Gastrocnemius medialis (tissue), 4 donors: ENCODE data around the gene PAM16. TPM values are rescaled to one million over a fixed set of nuclear protein-coding genes. Genes with fewer than 3 reads are reported as not detected.

Experiments
- ATAC-seq, 2 donors: fragments of 150-250 bp; one replicate each; pipeline ENCODE4 v1.9.1; 2016
- DNase-seq, 2 donors: peaks; one replicate each; pipeline ENCODE4 v3.0.0-alpha.2; 2019
- H3K27ac ChIP-seq, 4 donors: fragments of 200-600 bp; sonication (generic); 1 replicate in 1 of 4; 2 replicates in 3 of 4; pipeline ENCODE4 v1.5.1; 2016 to 2018; ENCODE audit warnings: mild to moderate bottlenecking in 2 of 4, moderate library complexity in 1 of 4
- H3K27me3 ChIP-seq, 3 donors: fragments of 200-600 bp; sonication (generic) in 2 of 3; 1 replicate in 1 of 3; 2 replicates in 2 of 3; pipeline versions ENCODE4 v1.5.1 to v1.6.0; 2016 to 2019; ENCODE audit warnings: mild to moderate bottlenecking in 1 of 3, moderate library complexity in 1 of 3
- H3K36me3 ChIP-seq, 2 donors: fragments of 200-600 bp; sonication (generic) in 1 of 2; one replicate each; pipeline ENCODE4 v1.5.1; 2017 to 2018
- H3K4me1 ChIP-seq, 2 donors: fragments of 200-600 bp; sonication (generic) in 1 of 2; one replicate each; pipeline ENCODE4 v1.5.1; 2016 to 2017; ENCODE audit warnings: mild to moderate bottlenecking in 2 of 2
- H3K4me3 ChIP-seq, 4 donors: fragments of 200-600 bp; sonication (generic) in 3 of 4; 1 replicate in 1 of 4; 2 replicates in 3 of 4; pipeline ENCODE4 v1.5.1; 2016 to 2019; ENCODE audit warnings: mild to moderate bottlenecking in 2 of 4
- H3K9me3 ChIP-seq, 3 donors: fragments of 200-600 bp; sonication (generic) in 2 of 3; 1 replicate in 1 of 3; 2 replicates in 2 of 3; pipeline ENCODE4 v1.5.1; 2016 to 2019
- CTCF ChIP-seq, 5 experiments: fragments of 450-650 bp in 3 of 5; fragments of 200-600 bp in 2 of 5; sonication (generic) in 2 of 5; IDR thresholded peaks in 4 of 5; conservative IDR thresholded peaks in 1 of 5; 1 replicate in 4 of 5; 2 replicates in 1 of 5; pipeline ENCODE4 v1.5.1; 2016 to 2019; ENCODE audit warnings: antibody characterized with exemption in 5 of 5, mild to moderate bottlenecking in 3 of 5, moderate library complexity in 3 of 5
- POLR2A ChIP-seq, 2 donors: fragments of 450-650 bp; IDR thresholded peaks; one replicate each; pipeline ENCODE4 v1.6.1; 2017; ENCODE audit warnings: antibody characterized with exemption in 2 of 2, mild to moderate bottlenecking in 2 of 2, moderate library complexity in 2 of 2
- in situ Hi-C, 4 donors: fragments of 200-750 bp; cut with MboI; loops; one replicate each; pipeline versions ENCODE4 v1.15.0 to v1.8.0; 2017; ENCODE audit warnings: low sequenced_read_pairs in 4 of 4
- intact Hi-C: fragments of 100-400 bp; cut with DNase I; formaldehyde crosslinking; loops from one replicate; pipeline ENCODE4 v1.15.1; 2023; ENCODE audit warnings: low total_unique reads
- total RNA-seq, 4 donors: library from RNA; depleted of rRNA; stranded (reverse); fragments of >200 nt; gene quantifications; one replicate each; pipeline versions ENCODE4 v1.1.0 to v1.2.3, GENCODE V29; 2016

PAM16 gene
- total RNA-seq, 4 donors from 2014 or later = 112 to 174 (median 132) TPM

- no peaks in the 10 kb centered on the region for H3K27me3 ChIP-seq
- intact Hi-C loops = no loop called here
- H3K4me1 ChIP-seq = peaks cover 36 to 44% of the 10 kb centered on the region in 2 donors
These were observed 22.3 kb upstream of the PAM16 start for GRCh38 chr16:4373356-4373908.

GRCh38 chr16:4372578-4373355 lies 21.6 kb upstream of the PAM16 start:
- H3K4me1 ChIP-seq = peaks cover 30 to 39% of the 10 kb centered on the region in 2 donors
- in situ Hi-C loops (no loop called here), intact Hi-C loops (no loop called here)
- no peak for ATAC-seq
- H3K27ac ChIP-seq = peak overlapping the region; percentile 73 to 84 (median 82)
- no peak for TF ChIP-seq CTCF (IDR thresholded peaks at IDR 0.05 in 4 of 5, conservative IDR thresholded peaks at IDR 0.05 in 1 of 5)
- no peak for TF ChIP-seq POLR2A (IDR thresholded peaks at IDR 0.05)
- no peaks in the 10 kb centered on the region for H3K27me3 ChIP-seq
- no peaks in the 10 kb centered on the region for H3K36me3 ChIP-seq
- H3K4me3 ChIP-seq = peak overlapping the region; percentile 39 to 65 (median 55)
- no peaks in the 10 kb centered on the region for H3K9me3 ChIP-seq
- no peak for DNase-seq

More at GRCh38 chr16:4373356-4373908, 22.3 kb upstream of the PAM16 start:
- H3K36me3 ChIP-seq = no peaks in the 10 kb centered on the region
- in situ Hi-C loops = no loop called here
- peak overlapping the region; percentile 73 to 84 (median 82) for H3K27ac ChIP-seq
- DNase-seq = no peak
- no peaks in the 10 kb centered on the region for H3K9me3 ChIP-seq
- H3K4me3 ChIP-seq = peak overlapping the region; percentile 39 to 65 (median 55)
- ATAC-seq = no peak
- TF ChIP-seq POLR2A (IDR thresholded peaks at IDR 0.05) = no peak
- TF ChIP-seq CTCF (IDR thresholded peaks at IDR 0.05 in 4 of 5, conservative IDR thresholded peaks at IDR 0.05 in 1 of 5) = no peak

GRCh38 chr16:4372001-4372577 lies 21.0 kb upstream of the PAM16 start:
- Histone ChIP-seq H3K36me3 (no peaks in the 10 kb centered on the region), H3K9me3 (no peaks in the 10 kb centered on the region), H3K27me3 (no peaks in the 10 kb centered on the region), H3K4me1 (peaks cover 25 to 32% of the 10 kb centered on the region in 2 donors), H3K4me3 (peak overlapping the region; percentile 39 to 65 (median 55)), H3K27ac (peak overlapping the region; percentile 73 to 84 (median 82))
- TF ChIP-seq CTCF (IDR thresholded peaks at IDR 0.05 in 4 of 5, conservative IDR thresholded peaks at IDR 0.05 in 1 of 5) = no peak
- TF ChIP-seq POLR2A (IDR thresholded peaks at IDR 0.05) = no peak
- peak; percentile 17 to 20 for ATAC-seq
- no peak for DNase-seq
- intact Hi-C loops (no loop called here), in situ Hi-C loops (no loop called here)

- in situ Hi-C loops = no loop called here
- peak; percentile 93 to 95 for TF ChIP-seq POLR2A (IDR thresholded peaks at IDR 0.05)
- no peak for TF ChIP-seq CTCF (IDR thresholded peaks at IDR 0.05 in 4 of 5, conservative IDR thresholded peaks at IDR 0.05 in 1 of 5)
- no peaks in the 10 kb centered on the region for H3K27me3 ChIP-seq
- ATAC-seq (peak; percentile 75 to 79), DNase-seq (peak; percentile 63 to 73)
- H3K4me3 ChIP-seq = peak within 1 kb of the TSS; percentile 39 to 65 (median 55)
- peaks cover 20 to 26% of the 10 kb centered on the region in 2 donors for H3K4me1 ChIP-seq
- intact Hi-C loops = loop anchor here (2.0 kb wide), 1 partner anchor 21 kb away; the partner anchor contains the start of gene PAM16
- peak within 1 kb of the TSS; percentile 73 to 84 (median 82) for H3K27ac ChIP-seq
- no peaks in the 10 kb centered on the region for H3K9me3 ChIP-seq
- H3K36me3 ChIP-seq = no peaks in the 10 kb centered on the region
These were observed 20.4 kb upstream of the PAM16 start, which contains the start of gene VASN for GRCh38 chr16:4371357-4372000. Gene VASN (plus strand): TSS chr16:4371848. CDS start chr16:4380878, 9,030 bp downstream.
